Endodermal cell (in vitro differentiated cells): ENCODE results near the gene FXR2. TPM values are rescaled to one million over a fixed set of nuclear protein-coding genes. Genes with fewer than 3 reads are reported as not detected.

Experiments used
- DNase-seq: peaks from one replicate; pipeline ENCODE4 v3.0.0-alpha.2; 2017
- H3K27ac ChIP-seq: 2 replicates; pipeline ENCODE4 v1.5.1; 2013; ENCODE audit warnings: mild to moderate bottlenecking, low read depth, low read length, moderate library complexity
- H3K27me3 ChIP-seq: 2 replicates; pipeline ENCODE4 v1.6.1; 2013; ENCODE audit warnings: mild to moderate bottlenecking, low read length, moderate library complexity; ENCODE audit not compliant: insufficient read depth, control insufficient read depth, poor library complexity, severe bottlenecking
- H3K36me3 ChIP-seq: 2 replicates; pipeline ENCODE4 v1.7.0; 2013; ENCODE audit warnings: mild to moderate bottlenecking, low read length, moderate library complexity; ENCODE audit not compliant: control insufficient read depth, insufficient read depth
- H3K4me1 ChIP-seq: one replicate; pipeline ENCODE4 v1.7.0; 2013; ENCODE audit warnings: low read length; ENCODE audit not compliant: control insufficient read depth, insufficient read depth
- H3K4me3 ChIP-seq: 2 replicates; pipeline ENCODE4 v1.5.1; 2013; ENCODE audit warnings: mild to moderate bottlenecking, low read length, moderate library complexity
- H3K9ac ChIP-seq: 2 replicates; pipeline ENCODE4 v1.6.1; 2013; ENCODE audit warnings: mild to moderate bottlenecking, low read length, moderate library complexity; ENCODE audit not compliant: poor library complexity, severe bottlenecking; ENCODE audit errors: extremely low read depth
- H3K9me3 ChIP-seq: 2 replicates; pipeline ENCODE4 v1.6.1; 2013; ENCODE audit warnings: mild to moderate bottlenecking, low read length, moderate library complexity; ENCODE audit not compliant: control insufficient read depth
- H3K27ac Mint-ChIP-seq: 2 replicates; pipeline ENCODE4 v1.8.0; 2020; ENCODE audit warnings: mixed read lengths
- H3K27me3 Mint-ChIP-seq: 2 replicates; pipeline ENCODE4 v1.8.0; 2021; ENCODE audit warnings: mild to moderate bottlenecking, mixed read lengths; ENCODE audit not compliant: insufficient read depth
- H3K36me3 Mint-ChIP-seq: 2 replicates; pipeline ENCODE4 v1.8.0; 2020; ENCODE audit warnings: low read depth, mixed read lengths
- H3K4me1 Mint-ChIP-seq: 2 replicates; pipeline ENCODE4 v1.8.0; 2020; ENCODE audit warnings: mixed read lengths
- H3K4me3 Mint-ChIP-seq: 2 replicates; pipeline ENCODE4 v1.8.0; 2020; ENCODE audit warnings: mild to moderate bottlenecking, moderate library complexity, mixed read lengths
- H3K9me3 Mint-ChIP-seq: 2 replicates; pipeline ENCODE4 v1.8.0; 2020; ENCODE audit warnings: mild to moderate bottlenecking, mixed read lengths
- WGBS, 2 experiments: methylation state at CpG; one replicate each; pipeline versions ENCODE4 v1.1.5 to v1.1.7; 2013; ENCODE audit warnings: missing lambda C conversion rate in 2 of 2, mixed read lengths in 1 of 2; ENCODE audit not compliant: insufficient coverage in 1 of 2, insufficient read length in 1 of 2; 5-methylcytosine and 5-hydroxymethylcytosine counted together
- total RNA-seq, 2 donors: library from RNA; stranded (reverse); fragmentation: NEBNext Ultra II Directional in 1 of 2; extraction: Animal tissue kit (Norgen Biotek cat#: 25700) in 1 of 2; gene quantifications; 2 replicates in 1 of 2; 3 replicates in 1 of 2; pipeline ENCODE4 v1.2.1, GENCODE V29; 2021
- TF ChIP-seq, protein P1 (sequence below): fragments of 200-600 bp; sonication (generic); conservative IDR thresholded peaks from 2 replicates; pipeline ENCODE4 v1.5.0; 2021; ENCODE audit warnings: antibody characterized with exemption, mild to moderate bottlenecking

FXR2 gene
- total RNA-seq, 2 donors from 2014 or later = 52.1 to 53.9 TPM

- Mint-ChIP-seq H3K9me3 (no peaks in the 10 kb centered on the region), H3K36me3 (peaks cover 4% of the 10 kb centered on the region), H3K4me3 (peak overlapping the region; percentile 31), H3K4me1 (peaks cover 35% of the 10 kb centered on the region), H3K27me3 (no peaks in the 10 kb centered on the region), H3K27ac (peak overlapping the region; percentile 78)
- peak; percentile 93 for DNase-seq
- no peaks in the 10 kb centered on the region for H3K9me3 ChIP-seq
- WGBS, 2 experiments = 40 to 46% methylated on average over 13 to 21 of the region's 21 CpGs
- H3K4me1 ChIP-seq = peaks cover 3% of the 10 kb centered on the region
- TF ChIP-seq, protein P1, sequence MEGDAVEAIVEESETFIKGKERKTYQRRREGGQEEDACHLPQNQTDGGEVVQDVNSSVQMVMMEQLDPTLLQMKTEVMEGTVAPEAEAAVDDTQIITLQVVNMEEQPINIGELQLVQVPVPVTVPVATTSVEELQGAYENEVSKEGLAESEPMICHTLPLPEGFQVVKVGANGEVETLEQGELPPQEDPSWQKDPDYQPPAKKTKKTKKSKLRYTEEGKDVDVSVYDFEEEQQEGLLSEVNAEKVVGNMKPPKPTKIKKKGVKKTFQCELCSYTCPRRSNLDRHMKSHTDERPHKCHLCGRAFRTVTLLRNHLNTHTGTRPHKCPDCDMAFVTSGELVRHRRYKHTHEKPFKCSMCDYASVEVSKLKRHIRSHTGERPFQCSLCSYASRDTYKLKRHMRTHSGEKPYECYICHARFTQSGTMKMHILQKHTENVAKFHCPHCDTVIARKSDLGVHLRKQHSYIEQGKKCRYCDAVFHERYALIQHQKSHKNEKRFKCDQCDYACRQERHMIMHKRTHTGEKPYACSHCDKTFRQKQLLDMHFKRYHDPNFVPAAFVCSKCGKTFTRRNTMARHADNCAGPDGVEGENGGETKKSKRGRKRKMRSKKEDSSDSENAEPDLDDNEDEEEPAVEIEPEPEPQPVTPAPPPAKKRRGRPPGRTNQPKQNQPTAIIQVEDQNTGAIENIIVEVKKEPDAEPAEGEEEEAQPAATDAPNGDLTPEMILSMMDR = no peak
- H3K27me3 ChIP-seq = no peaks in the 10 kb centered on the region
- H3K36me3 ChIP-seq = no peaks in the 10 kb centered on the region
- no peak overlapping the region for H3K27ac ChIP-seq
- H3K4me3 ChIP-seq = no peak overlapping the region
- no peak overlapping the region for H3K9ac ChIP-seq
These were observed 56.7 kb downstream of the FXR2 start for GRCh38 chr17:7557775-7558543.

DNA sequence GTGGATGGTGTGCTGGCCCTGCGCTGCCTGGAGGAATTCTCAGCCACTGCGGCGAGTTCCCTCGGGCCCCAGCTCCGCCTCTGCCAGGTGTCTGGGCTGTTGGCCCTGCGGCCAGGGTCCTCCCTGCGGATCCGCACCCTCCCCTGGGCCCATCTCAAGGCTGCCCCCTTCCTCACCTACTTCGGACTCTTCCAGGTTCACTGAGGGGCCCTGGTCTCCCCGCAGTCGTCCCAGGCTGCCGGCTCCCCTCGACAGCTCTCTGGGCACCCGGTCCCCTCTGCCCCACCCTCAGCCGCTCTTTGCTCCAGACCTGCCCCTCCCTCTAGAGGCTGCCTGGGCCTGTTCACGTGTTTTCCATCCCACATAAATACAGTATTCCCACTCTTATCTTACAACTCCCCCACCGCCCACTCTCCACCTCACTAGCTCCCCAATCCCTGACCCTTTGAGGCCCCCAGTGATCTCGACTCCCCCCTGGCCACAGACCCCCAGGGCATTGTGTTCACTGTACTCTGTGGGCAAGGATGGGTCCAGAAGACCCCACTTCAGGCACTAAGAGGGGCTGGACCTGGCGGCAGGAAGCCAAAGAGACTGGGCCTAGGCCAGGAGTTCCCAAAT, 57.4 kb downstream of the FXR2 start:
- H3K27me3 Mint-ChIP-seq = no peaks in the 10 kb centered on the region
- Histone ChIP-seq H3K36me3 (no peaks in the 10 kb centered on the region), H3K4me1 (peaks cover 3% of the 10 kb centered on the region), H3K27ac (no peak overlapping the region), H3K4me3 (no peak overlapping the region), H3K9me3 (no peaks in the 10 kb centered on the region), H3K27me3 (no peaks in the 10 kb centered on the region), H3K9ac (no peak overlapping the region)
- peaks cover 28% of the 10 kb centered on the region for H3K4me1 Mint-ChIP-seq
- H3K4me3 Mint-ChIP-seq = no peak overlapping the region
- TF ChIP-seq, protein P1 = no peak
- no peaks in the 10 kb centered on the region for H3K36me3 Mint-ChIP-seq
- no peak overlapping the region for H3K27ac Mint-ChIP-seq
- peak; percentile 77 for DNase-seq
- H3K9me3 Mint-ChIP-seq = no peaks in the 10 kb centered on the region
- 81 to 91% methylated on average over 11 to 19 of the region's 19 CpGs for WGBS, 2 experiments

DNA sequence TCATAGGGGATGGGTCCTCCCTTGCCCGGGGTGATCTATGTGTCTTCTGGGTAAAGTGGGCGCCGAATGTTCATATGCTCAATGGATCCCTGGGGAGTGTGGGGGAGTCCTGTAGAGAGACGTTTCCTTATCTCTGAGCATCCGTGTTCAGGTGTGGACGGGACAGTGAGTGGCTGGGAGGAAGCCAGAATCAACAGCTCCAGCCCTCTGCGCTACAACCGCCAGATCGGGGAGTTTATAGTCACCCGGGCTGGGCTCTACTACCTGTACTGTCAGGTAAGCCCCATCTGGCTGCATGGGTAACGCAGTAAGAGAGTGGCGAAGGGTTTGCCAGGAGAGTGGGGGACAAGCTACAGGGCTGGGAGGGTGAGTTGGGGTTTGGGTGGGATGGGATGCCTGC, 58.1 kb downstream of the FXR2 start:
- Mint-ChIP-seq H3K27ac (no peak overlapping the region), H3K4me1 (peaks cover 28% of the 10 kb centered on the region)

More for the DNA sequence above, 58.1 kb downstream of the FXR2 start:
- Mint-ChIP-seq H3K4me3 (no peak overlapping the region), H3K36me3 (no peaks in the 10 kb centered on the region), H3K27me3 (no peaks in the 10 kb centered on the region), H3K9me3 (no peaks in the 10 kb centered on the region)
- Histone ChIP-seq H3K9ac (no peak overlapping the region), H3K36me3 (no peaks in the 10 kb centered on the region), H3K4me3 (no peak overlapping the region), H3K4me1 (peaks cover 3% of the 10 kb centered on the region), H3K9me3 (no peaks in the 10 kb centered on the region), H3K27ac (no peak overlapping the region), H3K27me3 (no peaks in the 10 kb centered on the region)
- TF ChIP-seq, protein P1 = no peak
- no peak for DNase-seq
- WGBS, 2 experiments = 95 to 100% methylated on average over 4 to 12 of the region's 12 CpGs
